HG03039 (cell line): Measurements from ENCODE around the gene PASK.

ENCODE experiments used
- ATAC-seq: cut with Tn5 transposase; IDR thresholded peaks from one replicate; pipeline ENCODE4 v1.9.1; 2021; ENCODE audit warnings: mild to moderate bottlenecking, moderate library complexity; ENCODE audit not compliant: unreplicated experiment

The PASK gene

GRCh38 chr2:241129086-241129871 lies 20.0 kb downstream of the PASK start:
- ATAC-seq, result no peak

DNA sequence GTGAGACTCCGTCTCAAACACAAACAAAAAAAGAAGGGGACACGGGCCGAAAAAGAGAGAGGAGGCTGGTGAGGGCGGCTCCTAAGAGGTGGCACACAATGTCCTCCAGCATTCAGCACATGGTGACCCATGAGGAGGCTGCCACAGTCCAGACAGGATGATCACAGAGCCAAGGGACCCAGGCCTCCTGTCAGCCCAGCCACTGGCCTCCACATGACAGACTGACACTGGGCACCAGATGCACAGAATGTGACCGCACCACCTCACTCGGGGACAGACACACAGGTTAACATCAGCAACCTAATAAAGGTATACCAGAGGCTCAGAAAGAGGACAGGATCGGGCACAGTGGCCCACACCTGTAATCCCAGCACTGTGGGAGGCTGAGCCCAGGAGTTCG lies 21.0 kb downstream of the PASK start:
- ATAC-seq, result no peak

DNA sequence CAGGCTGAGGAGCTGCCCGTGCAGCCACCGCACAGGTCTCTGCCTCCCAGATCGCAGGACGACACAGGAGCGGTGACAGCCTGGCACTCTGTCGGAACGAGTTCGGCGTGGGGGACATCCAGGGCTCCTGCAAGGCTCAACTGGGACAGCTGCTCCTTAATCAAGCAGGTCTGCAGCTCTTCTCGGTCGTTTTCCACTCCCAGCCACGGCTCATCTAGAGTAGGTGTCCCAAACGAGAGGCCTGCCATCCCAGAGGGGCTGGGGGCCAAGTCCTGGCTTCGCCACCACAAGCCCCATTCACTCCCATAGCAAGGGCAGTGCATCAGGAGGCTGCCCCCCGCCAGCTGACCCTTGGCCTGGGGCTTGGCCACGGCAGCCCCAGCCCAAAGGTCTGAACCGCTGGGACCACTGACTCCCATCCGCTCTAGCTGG lies 22.5 kb downstream of the PASK start:
- no peak for ATAC-seq

DNA sequence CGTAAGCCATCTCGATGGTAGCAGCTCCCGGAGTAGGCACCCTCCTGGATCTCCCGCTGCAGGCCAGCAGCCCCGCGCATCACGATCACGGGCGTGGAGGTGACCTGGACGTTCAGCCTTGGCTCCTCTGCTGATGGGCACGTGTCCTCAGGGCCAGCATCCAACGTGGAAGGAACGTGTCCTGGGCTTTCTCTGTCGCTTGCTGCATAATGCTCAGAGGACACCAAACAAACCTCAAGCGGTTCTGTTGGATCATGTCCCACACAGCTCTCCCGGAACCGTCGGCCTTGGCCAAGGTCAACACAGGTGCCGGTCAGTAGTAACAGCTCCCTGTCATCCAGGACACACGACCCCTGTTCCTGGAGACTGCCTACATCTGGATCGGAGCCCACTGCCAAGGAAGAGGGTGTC lies 23.1 kb downstream of the PASK start:
- no peak for ATAC-seq

DNA sequence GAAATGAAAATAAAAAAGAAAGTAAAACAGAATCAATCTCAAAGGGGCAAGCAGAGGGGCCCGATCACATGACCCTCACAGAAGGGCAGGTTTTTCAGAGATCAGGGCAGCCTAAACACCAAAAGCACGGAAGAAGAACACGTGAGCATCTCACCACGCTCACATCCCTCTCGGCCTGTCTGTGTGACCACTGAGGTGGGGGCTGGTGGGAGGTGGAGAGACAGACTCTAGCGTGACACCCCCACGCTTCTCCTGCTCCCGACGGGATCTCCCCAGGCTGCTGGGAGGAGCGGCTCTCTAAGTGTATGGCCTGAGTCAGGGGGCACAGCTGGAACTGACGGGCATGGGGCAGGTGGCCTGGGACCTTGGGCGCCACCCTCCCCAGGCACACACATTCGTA lies 23.6 kb downstream of the PASK start:
- ATAC-seq, result no peak

DNA sequence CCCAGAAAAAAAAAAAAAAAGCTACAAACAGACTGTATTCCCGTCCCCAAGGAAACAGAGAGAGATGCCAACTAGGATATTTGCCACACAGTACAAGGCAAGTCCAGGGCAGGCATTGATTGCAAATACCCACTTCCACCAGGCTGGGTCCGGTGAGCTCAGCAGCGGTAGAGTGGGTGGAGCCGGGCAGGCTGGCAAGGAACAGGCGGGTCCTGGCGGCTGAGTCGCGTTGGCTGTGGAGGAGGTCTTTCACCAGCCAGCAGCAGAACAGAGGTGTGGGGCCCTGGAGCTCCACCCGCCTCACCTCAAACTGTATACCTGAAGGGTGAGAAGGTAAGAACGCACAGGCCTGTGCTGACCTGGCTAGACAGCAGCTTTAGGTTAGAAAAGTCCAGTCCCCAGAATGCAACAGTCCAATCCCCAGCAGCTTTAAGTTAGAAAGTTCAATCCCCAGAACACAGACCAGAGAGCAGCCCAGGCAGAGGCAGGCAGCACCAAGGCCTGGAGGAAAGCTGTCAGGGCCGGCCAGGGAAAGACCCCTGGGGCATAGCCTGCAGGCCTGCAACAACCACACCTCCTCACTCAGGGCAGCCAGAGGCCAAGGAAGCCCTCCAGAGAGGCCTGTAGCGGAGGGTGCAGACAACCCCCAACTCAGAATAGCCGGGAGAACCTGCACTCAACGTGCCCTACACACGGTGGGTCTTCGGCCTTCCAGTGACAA lies 25.3 kb downstream of the PASK start:
- no peak for ATAC-seq

DNA sequence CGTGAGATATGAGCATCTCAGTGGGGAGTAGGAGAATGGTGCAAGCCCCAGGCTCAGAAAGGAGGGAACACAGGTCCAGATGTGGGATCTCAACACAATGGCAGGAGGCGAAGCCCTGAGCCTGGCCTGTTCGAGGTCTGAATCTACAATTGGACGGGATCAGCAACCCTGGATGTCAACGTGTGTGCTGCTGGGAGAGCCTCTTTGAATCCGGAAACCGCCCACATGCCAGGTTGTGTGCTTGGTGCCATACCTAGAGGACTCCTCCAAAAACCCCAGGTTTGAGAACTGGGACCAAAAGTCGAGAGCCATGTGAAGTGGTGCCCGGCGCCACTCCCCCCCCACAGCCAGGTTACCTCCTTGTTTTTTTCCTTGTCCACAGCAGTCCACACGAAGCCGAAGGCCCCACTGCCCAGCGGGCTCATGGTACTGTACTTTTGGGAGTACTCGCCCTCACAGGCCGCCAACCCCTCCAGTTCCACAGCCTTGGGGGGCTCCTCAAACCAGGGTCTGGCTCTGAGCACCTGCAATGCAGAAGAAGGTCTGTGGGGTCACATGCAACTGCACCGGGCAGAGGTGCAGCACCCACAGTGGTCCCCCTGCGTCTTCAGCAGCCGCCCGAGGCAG lies 26.8 kb downstream of the PASK start:
- no peak for ATAC-seq

GRCh38 chr2:241121008-241121407 lies 28.3 kb downstream of the PASK start:
- no peak for ATAC-seq

DNA sequence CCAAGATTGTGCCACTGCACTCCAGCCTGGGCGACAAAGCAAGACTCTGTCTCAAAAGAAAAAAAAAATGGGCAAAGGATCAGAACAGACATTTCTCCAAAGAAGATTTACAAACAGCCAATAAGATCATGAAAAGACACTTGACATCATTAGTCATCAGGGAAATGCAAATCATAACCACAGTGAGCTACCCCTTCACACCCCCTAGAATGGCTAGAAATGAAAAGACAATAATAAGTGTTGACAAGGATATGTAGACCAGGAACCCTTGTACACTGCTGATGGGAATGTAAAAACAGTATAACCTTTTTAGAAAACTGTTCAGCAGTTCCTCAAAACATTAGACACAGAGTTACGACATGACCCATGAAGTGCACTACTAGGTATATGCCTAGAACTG lies 28.8 kb downstream of the PASK start:
- no peak for ATAC-seq

GRCh38 chr2:241118737-241119505 lies 30.4 kb downstream of the PASK start:
- ATAC-seq, result no peak

GRCh38 chr2:241116606-241117560 lies 32.4 kb downstream of the PASK start:
- ATAC-seq, result no peak

DNA sequence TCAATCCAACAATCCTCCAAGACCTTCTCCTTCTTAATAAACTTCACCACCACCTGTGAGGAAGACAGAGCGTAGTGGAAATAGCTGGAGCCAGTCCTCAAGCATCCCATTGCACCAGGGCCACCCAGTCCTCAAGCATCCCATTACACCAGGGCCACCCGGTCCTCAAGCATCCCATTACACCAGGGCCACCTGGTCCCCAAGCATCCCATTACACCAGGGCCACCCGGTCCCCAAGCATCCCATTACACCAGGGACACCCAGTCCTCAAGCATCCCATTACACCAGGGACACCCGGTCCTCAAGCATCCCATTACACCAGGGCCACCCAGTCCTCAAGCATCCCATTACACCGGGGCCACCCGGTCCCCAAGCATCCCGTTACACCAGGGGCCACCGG lies 33.9 kb downstream of the PASK start:
- no peak for ATAC-seq

- no peak for ATAC-seq
Observed at GRCh38 chr2:241114836-241115235, 34.4 kb downstream of the PASK start.

GRCh38 chr2:241112592-241112991 lies 36.7 kb downstream of the PASK start:
- no peak for ATAC-seq

- no peak for ATAC-seq
Observed at GRCh38 chr2:241112046-241112445, 37.2 kb downstream of the PASK start.

GRCh38 chr2:241111440-241111805 lies 37.8 kb downstream of the PASK start:
- no peak for ATAC-seq

- ATAC-seq, result no peak
Observed at GRCh38 chr2:241110607-241111439, 38.4 kb downstream of the PASK start.

DNA sequence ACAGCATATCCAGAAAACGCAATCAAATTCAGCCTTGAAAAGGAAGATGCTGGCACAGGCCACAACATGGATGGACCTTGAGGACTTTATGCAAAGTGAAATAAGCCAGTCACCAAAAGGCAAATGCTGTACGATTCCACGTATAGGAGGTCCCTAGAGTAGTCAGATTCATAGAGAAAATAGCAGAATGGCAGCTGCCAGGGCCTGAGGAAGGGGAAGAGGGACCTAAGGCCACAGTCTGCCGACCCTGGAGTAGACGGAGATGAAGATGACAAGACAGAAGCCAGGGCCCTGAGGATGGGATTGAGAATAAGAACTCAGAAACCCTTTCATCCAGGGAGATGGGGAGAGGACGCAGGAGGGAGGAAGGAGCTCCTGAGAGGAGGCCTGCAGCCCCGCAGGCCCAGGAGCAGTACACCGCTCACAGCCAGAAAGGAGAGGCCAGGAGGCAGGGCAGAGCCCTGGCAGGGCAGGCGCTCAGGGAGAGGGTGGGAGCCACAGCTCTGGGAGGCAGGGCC lies 39.1 kb downstream of the PASK start:
- ATAC-seq, result no peak
